CMK (cell line): ENCODE measurements around the gene CIART.
A peak's percentile ranks its signal among the peaks of the same experiment; 100 is the strongest.
"Not testable (repeated sequence)": the region's sequence is repeated elsewhere in the genome, so short reads cannot be mapped to it uniquely, and the experiment has no call there.

Source experiments
- DNase-seq: peaks from one replicate; pipeline ENCODE4 v3.0.0-alpha.2; 2010; ENCODE audit warnings: low read depth

CIART gene

GRCh38 chr1:150262388-150263320 lies 19.7 kb upstream of the CIART start:
- no peak for DNase-seq

GRCh38 chr1:150263549-150263948 lies 18.8 kb upstream of the CIART start:
- no peak for DNase-seq

- no peak for DNase-seq
Observed at GRCh38 chr1:150267896-150268295, 14.5 kb upstream of the CIART start.

GRCh38 chr1:150268340-150268704 lies 14.0 kb upstream of the CIART start:
- no peak for DNase-seq

- DNase-seq: peak; percentile 97
Observed at GRCh38 chr1:150268705-150269403, 13.5 kb upstream of the CIART start, which contains the start of gene APH1A. APH1A (minus strand) TSS chr1:150269016; CDS start chr1:150268810, 206 bp downstream.

- DNase-seq: no peak
Observed at GRCh38 chr1:150269451-150269850, 12.9 kb upstream of the CIART start.

- no peak for DNase-seq
Observed at GRCh38 chr1:150271291-150271959, 10.9 kb upstream of the CIART start.

- DNase-seq: no peak
Observed at GRCh38 chr1:150273311-150273710, 9.0 kb upstream of the CIART start.

GRCh38 chr1:150280138-150280707 lies 2.1 kb upstream of the CIART start:
- DNase-seq: no peak

GRCh38 chr1:150281221-150281757 lies 1.1 kb upstream of the CIART start:
- peak; percentile 33 for DNase-seq

GRCh38 chr1:150282558-150282958 lies 204 bp downstream of the CIART start:
- DNase-seq: no peak

GRCh38 chr1:150283260-150283659 lies 906 bp downstream of the CIART start:
- DNase-seq: no peak

- no peak for DNase-seq
Observed at GRCh38 chr1:150288382-150288781, 6.0 kb downstream of the CIART start.

GRCh38 chr1:150288822-150289221 lies 6.5 kb downstream of the CIART start:
- DNase-seq: no peak

- DNase-seq: peak; percentile 58
Observed at GRCh38 chr1:150293433-150294253, 11.3 kb downstream of the CIART start, which contains the start of gene MRPS21. MRPS21 (plus strand) TSS chr1:150293861; CDS start chr1:150294367, 506 bp downstream.

- no peak for DNase-seq
Observed at GRCh38 chr1:150295476-150295875, 13.1 kb downstream of the CIART start.

- DNase-seq: no peak
Observed at GRCh38 chr1:150299716-150300115, 17.4 kb downstream of the CIART start.

- DNase-seq: no peak
Observed at GRCh38 chr1:150302338-150302737, 20.0 kb downstream of the CIART start.

- DNase-seq: no peak
Observed at GRCh38 chr1:150302902-150303301, 20.5 kb downstream of the CIART start.

- DNase-seq: not testable (repeated sequence)
Observed at GRCh38 chr1:150308585-150308984, 26.2 kb downstream of the CIART start.
